Keratinocyte (primary cell): ENCODE results near the gene OSTN. TPM values are rescaled to one million over a fixed set of nuclear protein-coding genes. Genes with fewer than 3 reads are reported as not detected.

Experiments
- DNase-seq: peaks from one replicate; pipeline ENCODE4 v3.0.0-alpha.2; 2011; ENCODE audit warnings: low read depth, missing footprints, low spot score
- FAIRE-seq: peaks from 2 replicates; lab custom pipeline; 2011; peaks lifted over from hg19 to GRCh38; lab: Jason Lieb, UNC
- H2AFZ ChIP-seq: 2 replicates; pipeline ENCODE4 v1.6.0; 2012; ENCODE audit warnings: low read length, control low read depth, inconsistent platforms; ENCODE audit not compliant: control insufficient read depth
- H3K27ac ChIP-seq: 2 replicates; pipeline ENCODE4 v1.5.1; 2011; ENCODE audit warnings: low read length; ENCODE audit not compliant: control insufficient read depth, insufficient read depth
- H3K27me3 ChIP-seq: 3 replicates; pipeline ENCODE4 v1.6.0; 2011; ENCODE audit warnings: low read length; ENCODE audit not compliant: control insufficient read depth, insufficient read depth; ENCODE audit errors: extremely low read depth
- H3K36me3 ChIP-seq, 2 experiments: 2 replicates in 1 of 2; 3 replicates in 1 of 2; pipeline ENCODE4 v1.5.1; 2011; ENCODE audit warnings: low read length in 2 of 2, mild to moderate bottlenecking in 1 of 2; ENCODE audit not compliant: control insufficient read depth in 2 of 2, insufficient read depth in 2 of 2; ENCODE audit errors: extremely low read depth in 1 of 2
- H3K4me1 ChIP-seq: 3 replicates; pipeline ENCODE4 v1.5.1; 2011; ENCODE audit warnings: low read length; ENCODE audit not compliant: control insufficient read depth, insufficient read depth; ENCODE audit errors: extremely low read depth
- H3K4me2 ChIP-seq: 3 replicates; pipeline ENCODE4 v1.6.0; 2011; ENCODE audit warnings: low read depth, low read length; ENCODE audit not compliant: control insufficient read depth, insufficient read depth; ENCODE audit errors: extremely low read depth
- H3K4me3 ChIP-seq, 3 experiments: fragments of 200-600 bp in 1 of 3; sonication (generic) in 1 of 3; 2 replicates in 2 of 3; 3 replicates in 1 of 3; pipeline ENCODE4 v1.5.1; 2011 to 2016; ENCODE audit warnings: low read length in 3 of 3, mild to moderate bottlenecking in 3 of 3, control low read depth in 2 of 3, inconsistent platforms in 1 of 3, low read depth in 1 of 3, mixed read lengths in 1 of 3, mixed run types in 1 of 3, moderate library complexity in 1 of 3; ENCODE audit not compliant: control insufficient read depth in 2 of 3, insufficient read depth in 2 of 3; ENCODE audit errors: extremely low read depth in 1 of 3
- H3K79me2 ChIP-seq: 2 replicates; pipeline ENCODE4 v1.6.0; 2012; ENCODE audit warnings: low read length; ENCODE audit not compliant: control insufficient read depth, insufficient read depth
- H3K9ac ChIP-seq: 3 replicates; pipeline ENCODE4 v1.6.0; 2011; ENCODE audit warnings: low read length; ENCODE audit not compliant: control insufficient read depth, insufficient read depth; ENCODE audit errors: extremely low read depth
- H3K9me1 ChIP-seq: 3 replicates; pipeline ENCODE4 v1.6.0; 2011; ENCODE audit warnings: low read length; ENCODE audit not compliant: control insufficient read depth, insufficient read depth; ENCODE audit errors: extremely low read depth
- H3K9me3 ChIP-seq: 2 replicates; pipeline ENCODE4 v1.5.1; 2012; ENCODE audit warnings: low read depth, low read length; ENCODE audit not compliant: control insufficient read depth
- H4K20me1 ChIP-seq: 3 replicates; pipeline ENCODE4 v1.6.0; 2011; ENCODE audit warnings: low read length; ENCODE audit not compliant: control insufficient read depth, insufficient read depth; ENCODE audit errors: extremely low read depth
- EZH2 ChIP-seq: IDR thresholded peaks from one replicate; pipeline ENCODE4 v1.6.1; 2012; ENCODE audit warnings: inconsistent platforms, mild to moderate bottlenecking, low read length, moderate library complexity
- dilution Hi-C: fragments of 300-500 bp; cut with MboI; formaldehyde crosslinking; loops from one replicate; pipeline ENCODE4 v1.7.0; 2020; ENCODE audit warnings: low sequenced_read_pairs; ENCODE audit not compliant: extremely low pct_ligation_motif_present
- polyA plus RNA-seq, 5 experiments: library from polyadenylated mRNA; depleted of rRNA in 3 of 5; stranded (reverse) in 3 of 5; stranded (forward) in 1 of 5; unstranded in 1 of 5; fragments of >200 nt; gene quantifications; 1 replicate in 1 of 5; 2 replicates in 3 of 5; 3 replicates in 1 of 5; pipeline versions ENCODE4 v1.2.1 to v1.2.3, GENCODE V29; 2011 to 2012; ENCODE audit warnings: missing spikeins in 2 of 5, low read depth in 1 of 5, low replicate concordance in 1 of 5
- TF ChIP-seq, protein P1 (sequence below), 3 experiments: IDR thresholded peaks in 1 of 3; conservative IDR thresholded peaks in 1 of 3; optimal IDR thresholded peaks in 1 of 3; 2 replicates in 2 of 3; 3 replicates in 1 of 3; pipeline versions ENCODE3 to v1.5.1; 2011; ENCODE audit warnings: low read length in 3 of 3, mild to moderate bottlenecking in 3 of 3, moderate library complexity in 2 of 3, control low read depth in 1 of 3, inconsistent platforms in 1 of 3; ENCODE audit not compliant: insufficient read depth in 2 of 3; ENCODE audit errors: extremely low read depth in 1 of 3

The OSTN gene
- polyA plus RNA-seq, 1 donor (not counting 4 experiments of a cell fraction or from before 2014, with no cell fraction given): not detected

DNA sequence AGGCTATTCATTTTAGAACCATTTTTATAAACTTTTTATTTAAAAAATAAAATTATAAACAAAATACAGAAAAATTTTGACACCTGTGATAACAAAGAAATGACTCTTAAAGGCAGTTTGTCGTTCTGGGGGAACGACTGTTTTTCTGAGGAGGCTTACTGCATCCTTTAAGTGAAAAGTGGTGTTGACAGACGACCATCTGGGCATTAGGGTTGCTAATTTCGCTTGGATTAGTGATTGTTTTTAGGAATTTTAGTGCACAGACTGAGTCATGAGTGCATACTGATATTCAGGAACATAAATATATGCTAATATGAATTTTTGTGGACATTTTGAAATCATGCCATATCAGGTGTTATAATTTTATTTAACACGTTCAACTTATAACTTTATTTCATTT, 28.5 kb downstream of the OSTN start:
- Histone ChIP-seq H2AFZ (no peak overlapping the region), H3K36me3 (no peaks in the 10 kb centered on the region), H3K79me2 (no peaks in the 10 kb centered on the region), H4K20me1 (no peaks in the 10 kb centered on the region), H3K9ac (no peak overlapping the region), H3K27me3 (no peaks in the 10 kb centered on the region), H3K27ac (no peak overlapping the region), H3K9me1 (no peaks in the 10 kb centered on the region), H3K9me3 (no peaks in the 10 kb centered on the region), H3K4me3 (no peak overlapping the region), H3K4me2 (no peak overlapping the region), H3K4me1 (no peaks in the 10 kb centered on the region)
- no peak for TF ChIP-seq EZH2
- TF ChIP-seq, protein P1, sequence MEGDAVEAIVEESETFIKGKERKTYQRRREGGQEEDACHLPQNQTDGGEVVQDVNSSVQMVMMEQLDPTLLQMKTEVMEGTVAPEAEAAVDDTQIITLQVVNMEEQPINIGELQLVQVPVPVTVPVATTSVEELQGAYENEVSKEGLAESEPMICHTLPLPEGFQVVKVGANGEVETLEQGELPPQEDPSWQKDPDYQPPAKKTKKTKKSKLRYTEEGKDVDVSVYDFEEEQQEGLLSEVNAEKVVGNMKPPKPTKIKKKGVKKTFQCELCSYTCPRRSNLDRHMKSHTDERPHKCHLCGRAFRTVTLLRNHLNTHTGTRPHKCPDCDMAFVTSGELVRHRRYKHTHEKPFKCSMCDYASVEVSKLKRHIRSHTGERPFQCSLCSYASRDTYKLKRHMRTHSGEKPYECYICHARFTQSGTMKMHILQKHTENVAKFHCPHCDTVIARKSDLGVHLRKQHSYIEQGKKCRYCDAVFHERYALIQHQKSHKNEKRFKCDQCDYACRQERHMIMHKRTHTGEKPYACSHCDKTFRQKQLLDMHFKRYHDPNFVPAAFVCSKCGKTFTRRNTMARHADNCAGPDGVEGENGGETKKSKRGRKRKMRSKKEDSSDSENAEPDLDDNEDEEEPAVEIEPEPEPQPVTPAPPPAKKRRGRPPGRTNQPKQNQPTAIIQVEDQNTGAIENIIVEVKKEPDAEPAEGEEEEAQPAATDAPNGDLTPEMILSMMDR (optimal IDR thresholded peaks at IDR 0.05 in 1 of 3, IDR thresholded peaks at IDR 0.05 in 1 of 3, conservative IDR thresholded peaks at IDR 0.05 in 1 of 3; ENCODE audit: extremely low read depth in 1 of 3, insufficient read depth in 2 of 3, low read length in 3 of 3): no peak
- FAIRE-seq: no peak
- no peak for DNase-seq
- dilution Hi-C loops: no loop called here

DNA sequence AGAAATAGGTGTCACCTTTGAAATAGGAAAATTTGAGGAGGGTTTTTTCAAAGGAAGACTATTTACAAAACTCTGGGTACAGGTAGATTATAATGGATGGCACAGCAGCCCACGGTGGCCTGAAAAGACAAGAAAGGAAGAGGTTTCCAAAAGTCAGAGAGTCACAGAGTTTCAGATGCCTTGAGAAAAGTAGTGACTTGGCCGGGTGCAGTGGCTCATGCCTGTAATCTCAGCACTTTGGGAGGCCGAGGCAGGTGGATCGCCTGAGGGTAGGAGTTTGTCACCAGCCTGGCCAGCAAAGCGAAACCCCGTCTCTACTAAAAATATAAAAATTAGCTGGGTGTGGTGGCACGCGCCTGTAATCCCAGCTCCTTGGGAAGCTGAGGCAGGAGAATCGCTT, 35.2 kb downstream of the OSTN start:
- Histone ChIP-seq H3K9me1 (no peaks in the 10 kb centered on the region), H3K27ac (no peak overlapping the region), H3K9me3 (no peaks in the 10 kb centered on the region), H3K4me2 (no peak overlapping the region), H3K79me2 (no peaks in the 10 kb centered on the region), H3K27me3 (no peaks in the 10 kb centered on the region), H3K4me1 (no peaks in the 10 kb centered on the region), H3K4me3 (no peak overlapping the region), H3K9ac (no peak overlapping the region), H2AFZ (no peak overlapping the region), H4K20me1 (no peaks in the 10 kb centered on the region), H3K36me3 (no peaks in the 10 kb centered on the region)
- dilution Hi-C loops: no loop called here
- no peak for DNase-seq
- no peak for FAIRE-seq
- TF ChIP-seq EZH2: no peak
- TF ChIP-seq, protein P1 (optimal IDR thresholded peaks at IDR 0.05 in 1 of 3, IDR thresholded peaks at IDR 0.05 in 1 of 3, conservative IDR thresholded peaks at IDR 0.05 in 1 of 3; ENCODE audit: extremely low read depth in 1 of 3, insufficient read depth in 2 of 3, low read length in 3 of 3): no peak
